K562 (cell line): ENCODE measurements around the gene ALG10.

Experiments
- CTCF ChIP-seq, 3 experiments: IDR thresholded peaks in 2 of 3; conservative IDR thresholded peaks in 1 of 3; 2 replicates each; pipeline ENCODE4 v1.5.1; 2011 to 2012; ENCODE audit warnings: low read length in 3 of 3, mild to moderate bottlenecking in 3 of 3, control low read depth in 2 of 3, improper control_type of control experiment in 1 of 3, inconsistent platforms in 1 of 3, low read depth in 1 of 3, mixed read lengths in 1 of 3, moderate library complexity in 1 of 3; ENCODE audit not compliant: insufficient read depth in 2 of 3
- E2F1 ChIP-seq: sonication (generic); formaldehyde crosslinking; IDR thresholded peaks from 2 replicates; pipeline ENCODE4 v1.8.1; 2023; ENCODE audit warnings: mild to moderate bottlenecking, missing genetic modification reagents, moderate library complexity
- FOSL1 ChIP-seq: fragments of 200-800 bp; sonication (Bioruptor generic); conservative IDR thresholded peaks from 2 replicates; pipeline ENCODE4 v1.6.1; 2016; ENCODE audit warnings: missing genetic modification characterization, missing compliant biosample characterization
- MTA1 ChIP-seq: fragments of 450-650 bp; IDR thresholded peaks from 2 replicates; pipeline ENCODE4 v1.6.1; 2017; ENCODE audit warnings: borderline replicate concordance
- MXI1 ChIP-seq: IDR thresholded peaks from 2 replicates; pipeline ENCODE4 v1.6.1; 2011; ENCODE audit warnings: low read depth, mild to moderate bottlenecking, improper control_type of control experiment, low read length
- SFPQ ChIP-seq: fragments of 200-400 bp; formaldehyde crosslinking; IDR thresholded peaks from 2 replicates; pipeline ENCODE4 v1.6.1; 2017; ENCODE audit warnings: mild to moderate bottlenecking, low read depth, low read length, moderate library complexity
- XRCC4 ChIP-seq: IDR thresholded peaks from one replicate; pipeline ENCODE4 v1.6.1; 2011; ENCODE audit not compliant: insufficient read depth, insufficient read length; ENCODE audit errors: extremely low read depth
- ZBTB26 ChIP-seq: fragments of 450-650 bp; formaldehyde crosslinking; IDR thresholded peaks from 2 replicates; pipeline ENCODE4 v1.4.0; 2022; ENCODE audit warnings: missing genetic modification characterization

- TF ChIP-seq XRCC4 (no peak), CTCF (IDR thresholded peaks at IDR 0.05 in 2 of 3, conservative IDR thresholded peaks at IDR 0.05 in 1 of 3; ENCODE audit: insufficient read depth in 2 of 3, low read depth in 1 of 3, low read length in 3 of 3) (no peak), FOSL1 (no peak), MXI1 (no peak), MTA1 (no peak), ZBTB26 (CRISPR knock-in tag) (no peak), SFPQ (no peak), E2F1 (CRISPR knock-in tag) (no peak)
Measured at GRCh38 chr12:34051486-34051885, 29.2 kb downstream of the ALG10 start.
